OCI-LY3 (cell line): ENCODE measurements around the gene PRMT3.
"Not testable (repeated sequence)": the region's sequence is repeated elsewhere in the genome, so short reads cannot be mapped to it uniquely, and the experiment has no call there.

Experiments
- H2AFZ ChIP-seq: fragments of 200-600, 300-600 bp; shearing (Covaris generic); 2 replicates; pipeline ENCODE4 v1.6.0; 2014; ENCODE audit warnings: antibody characterized with exemption, low read depth, low read length
- H3K27ac ChIP-seq: fragments of 200-600, 300-600 bp; sonication (generic); 2 replicates; pipeline ENCODE4 v1.5.1; 2014; ENCODE audit warnings: mild to moderate bottlenecking, low read length, moderate library complexity, mixed read lengths
- H3K27me3 ChIP-seq: fragments of 200-600, 300-600 bp; sonication (generic); 2 replicates; pipeline ENCODE4 v1.6.1; 2014; ENCODE audit warnings: low read depth, low read length, mixed read lengths
- H3K36me3 ChIP-seq: fragments of 200-600, 300-600 bp; sonication (generic); replicated peaks from 2 replicates; pipeline ENCODE3; 2014; ENCODE audit warnings: low read depth, low read length, mixed read lengths
- H3K4me1 ChIP-seq: fragments of 300-600, 200-600 bp; sonication (generic); 2 replicates; pipeline ENCODE4 v1.6.1; 2014; ENCODE audit warnings: low read length, mixed read lengths
- H3K4me2 ChIP-seq: fragments of 200-600, 300-600 bp; sonication (generic); 2 replicates; pipeline ENCODE4 v1.6.1; 2014; ENCODE audit warnings: low read length, mixed read lengths
- H3K4me3 ChIP-seq: fragments of 300-600, 200-600 bp; sonication (generic); 2 replicates; pipeline ENCODE4 v1.5.1; 2014; ENCODE audit warnings: antibody characterized with exemption, mild to moderate bottlenecking, low read length, moderate library complexity
- H3K79me2 ChIP-seq: fragments of 300-600, 200-600 bp; shearing (Covaris generic); 2 replicates; pipeline ENCODE4 v1.6.1; 2014; ENCODE audit warnings: mild to moderate bottlenecking, low read length, mixed read lengths
- H3K9ac ChIP-seq: fragments of 300-600, 200-600 bp; shearing (Covaris generic); 2 replicates; pipeline ENCODE4 v1.6.0; 2014; ENCODE audit warnings: mild to moderate bottlenecking, low read length, moderate library complexity
- H3K9me3 ChIP-seq: fragments of 200-600, 300-600 bp; shearing (Covaris generic); 2 replicates; pipeline ENCODE4 v1.6.1; 2014; ENCODE audit warnings: low read length, mixed read lengths; ENCODE audit not compliant: insufficient read depth
- H4K20me1 ChIP-seq: fragments of 200-600, 300-600 bp; sonication (generic); 2 replicates; pipeline ENCODE4 v1.6.1; 2016; ENCODE audit warnings: low read length, mixed read lengths; ENCODE audit not compliant: insufficient read depth
- EZH2phosphoT487 ChIP-seq: fragments of 200-600 bp; shearing (Covaris generic); IDR thresholded peaks from 2 replicates; pipeline ENCODE4 v1.6.1; 2018; ENCODE audit warnings: antibody characterized with exemption, mixed run types, low read depth
- TF ChIP-seq, protein P1 (sequence below): fragments of 200-600, 300-600 bp; sonication (generic); IDR thresholded peaks from 2 replicates; pipeline ENCODE4 v1.5.1; 2014; ENCODE audit warnings: antibody characterized with exemption, low read length, low read depth

The PRMT3 gene

DNA sequence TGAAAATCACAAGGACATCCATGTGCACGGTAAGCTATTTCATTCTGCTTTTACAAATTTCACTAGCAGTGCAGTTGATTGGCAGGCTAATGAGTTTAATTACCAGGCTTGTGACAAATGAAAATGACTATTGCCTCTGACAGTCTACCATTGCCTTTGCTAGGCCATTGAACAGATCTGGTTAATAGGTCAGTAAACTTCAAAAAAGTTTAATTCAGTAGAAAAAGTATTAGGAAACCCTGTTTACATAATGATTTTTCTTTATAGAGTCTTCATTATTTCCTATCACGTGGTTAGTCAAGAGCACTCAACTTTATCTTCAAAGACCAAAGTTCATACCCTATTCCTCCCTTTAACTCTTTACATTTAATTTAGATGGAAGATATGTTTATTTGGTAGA lies 77.0 kb downstream of the PRMT3 start:
- no peak overlapping the region for H3K4me3 ChIP-seq
- no peaks in the 10 kb centered on the region for H3K9me3 ChIP-seq
- no peak overlapping the region for H3K9ac ChIP-seq
- H3K79me2 ChIP-seq = no peaks in the 10 kb centered on the region
- no peak overlapping the region for H3K4me2 ChIP-seq
- no peak for TF ChIP-seq EZH2phosphoT487
- TF ChIP-seq, protein P1, sequence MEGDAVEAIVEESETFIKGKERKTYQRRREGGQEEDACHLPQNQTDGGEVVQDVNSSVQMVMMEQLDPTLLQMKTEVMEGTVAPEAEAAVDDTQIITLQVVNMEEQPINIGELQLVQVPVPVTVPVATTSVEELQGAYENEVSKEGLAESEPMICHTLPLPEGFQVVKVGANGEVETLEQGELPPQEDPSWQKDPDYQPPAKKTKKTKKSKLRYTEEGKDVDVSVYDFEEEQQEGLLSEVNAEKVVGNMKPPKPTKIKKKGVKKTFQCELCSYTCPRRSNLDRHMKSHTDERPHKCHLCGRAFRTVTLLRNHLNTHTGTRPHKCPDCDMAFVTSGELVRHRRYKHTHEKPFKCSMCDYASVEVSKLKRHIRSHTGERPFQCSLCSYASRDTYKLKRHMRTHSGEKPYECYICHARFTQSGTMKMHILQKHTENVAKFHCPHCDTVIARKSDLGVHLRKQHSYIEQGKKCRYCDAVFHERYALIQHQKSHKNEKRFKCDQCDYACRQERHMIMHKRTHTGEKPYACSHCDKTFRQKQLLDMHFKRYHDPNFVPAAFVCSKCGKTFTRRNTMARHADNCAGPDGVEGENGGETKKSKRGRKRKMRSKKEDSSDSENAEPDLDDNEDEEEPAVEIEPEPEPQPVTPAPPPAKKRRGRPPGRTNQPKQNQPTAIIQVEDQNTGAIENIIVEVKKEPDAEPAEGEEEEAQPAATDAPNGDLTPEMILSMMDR = no peak
- H3K27ac ChIP-seq = no peak overlapping the region
- no peaks in the 10 kb centered on the region for H3K4me1 ChIP-seq
- H3K36me3 ChIP-seq = peaks cover 16% of the 10 kb centered on the region
- H3K27me3 ChIP-seq = no peaks in the 10 kb centered on the region
- no peaks in the 10 kb centered on the region for H4K20me1 ChIP-seq
- no peak overlapping the region for H2AFZ ChIP-seq

DNA sequence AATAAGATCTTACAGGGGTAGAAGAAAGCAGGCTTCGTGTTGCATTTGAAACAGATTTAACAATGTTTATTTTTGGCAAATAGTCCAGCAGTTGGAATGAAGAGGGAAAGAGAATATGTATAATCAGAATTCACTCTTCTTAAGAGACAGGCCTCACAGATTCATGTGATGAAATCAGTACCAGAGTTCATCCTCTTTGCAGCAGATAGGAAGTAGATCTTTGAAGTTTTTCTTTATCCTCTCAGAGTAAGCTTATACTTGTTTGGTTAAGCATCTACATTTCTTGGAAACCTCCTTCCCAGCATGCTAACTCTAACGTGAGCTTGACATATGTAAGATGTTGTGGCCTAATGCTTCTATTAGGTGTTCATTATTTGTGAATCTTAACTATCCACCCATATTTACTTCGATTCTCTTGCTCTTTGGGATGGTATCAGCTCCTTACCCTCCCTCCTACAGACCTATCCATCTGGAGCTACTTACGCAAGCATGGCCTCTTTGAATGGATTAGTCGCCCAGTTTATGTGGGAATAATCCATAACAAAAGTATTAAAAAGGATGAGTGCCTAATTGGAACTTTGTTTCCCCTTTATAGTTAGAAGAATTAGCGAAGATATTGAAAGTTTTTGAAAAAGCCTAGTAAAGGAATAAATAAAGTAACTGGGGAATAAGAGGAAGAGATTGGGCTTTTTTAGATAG lies 80.1 kb downstream of the PRMT3 start:
- Histone ChIP-seq H3K4me1 (peaks cover 5% of the 10 kb centered on the region), H3K36me3 (peaks cover 17% of the 10 kb centered on the region), H3K27me3 (no peaks in the 10 kb centered on the region), H3K4me3 (no peak overlapping the region), H3K9ac (no peak overlapping the region), H3K79me2 (peaks cover 13% of the 10 kb centered on the region; the same call in 1 of the 2 replicates), H3K9me3 (no peaks in the 10 kb centered on the region), H2AFZ (no peak overlapping the region), H4K20me1 (no peaks in the 10 kb centered on the region), H3K4me2 (no peak overlapping the region), H3K27ac (no peak overlapping the region)
- TF ChIP-seq, protein P1 = no peak
- TF ChIP-seq EZH2phosphoT487 = no peak

DNA sequence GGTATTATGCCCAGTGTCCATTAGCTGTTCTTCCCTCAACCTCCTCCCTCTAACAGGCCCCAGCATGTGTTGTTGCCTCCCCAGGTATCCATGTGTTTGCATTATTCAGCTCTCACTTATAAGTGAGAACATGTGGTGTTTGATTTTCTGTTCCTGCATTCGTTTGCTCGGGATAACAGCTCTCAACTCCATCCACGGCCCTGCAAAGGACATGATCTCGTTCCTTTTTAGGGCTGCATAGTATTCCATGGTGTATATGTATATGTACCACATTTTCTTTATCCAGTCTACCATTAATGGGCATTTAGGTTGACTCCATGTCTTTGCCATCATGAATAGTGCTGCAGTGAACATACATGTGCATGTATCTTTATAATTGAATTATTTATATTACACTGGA lies 82.8 kb downstream of the PRMT3 start:
- H2AFZ ChIP-seq = no peak overlapping the region
- no peaks in the 10 kb centered on the region for H4K20me1 ChIP-seq
- H3K4me1 ChIP-seq = peaks cover 20% of the 10 kb centered on the region
- H3K27ac ChIP-seq = no peak overlapping the region
- no peaks in the 10 kb centered on the region for H3K9me3 ChIP-seq
- H3K4me2 ChIP-seq = no peak overlapping the region
- no peak overlapping the region for H3K9ac ChIP-seq
- TF ChIP-seq, protein P1 = no peak
- TF ChIP-seq EZH2phosphoT487 = no peak
- H3K4me3 ChIP-seq = no peak overlapping the region
- peaks cover 13% of the 10 kb centered on the region for H3K36me3 ChIP-seq
- no peaks in the 10 kb centered on the region for H3K27me3 ChIP-seq
- H3K79me2 ChIP-seq = peaks cover 22% of the 10 kb centered on the region

DNA sequence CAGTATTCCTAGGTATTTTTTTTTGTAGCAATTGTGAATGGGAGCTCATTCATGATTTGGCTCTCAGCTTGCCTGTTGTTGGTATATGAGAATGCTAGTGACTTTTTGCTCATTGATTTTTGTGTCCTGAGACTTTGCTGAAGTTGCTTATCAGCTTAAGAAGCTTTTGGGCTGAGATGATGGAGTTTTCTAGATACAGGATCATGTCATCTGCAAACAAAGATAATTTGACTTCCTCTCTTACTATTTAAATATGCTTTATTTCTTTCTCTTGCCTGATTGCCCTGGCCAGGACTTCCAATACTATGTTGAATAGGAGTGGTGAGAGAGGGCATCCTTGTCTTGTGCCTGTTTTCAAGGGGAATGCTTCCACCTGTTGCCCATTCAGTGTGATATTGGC lies 84.4 kb downstream of the PRMT3 start:
- not testable (repeated sequence) for H3K27me3 ChIP-seq, H4K20me1 ChIP-seq, H3K27ac ChIP-seq, H3K4me2 ChIP-seq, H3K9ac ChIP-seq, H3K9me3 ChIP-seq, H2AFZ ChIP-seq, H3K36me3 ChIP-seq, H3K4me3 ChIP-seq
- Histone ChIP-seq H3K79me2 (peaks cover 22% of the 10 kb centered on the region), H3K4me1 (peaks cover 21% of the 10 kb centered on the region)
